GM12865 (cell line): ENCODE data around the gene CHRM2.
"Not testable (repeated sequence)": the region's sequence is repeated elsewhere in the genome, so short reads cannot be mapped to it uniquely, and the experiment has no call there.

Source experiments
- DNase-seq: peaks from one replicate; pipeline ENCODE4 v3.0.0; 2010; ENCODE audit warnings: low read depth
- H3K4me3 ChIP-seq: 2 replicates; pipeline ENCODE4 v1.5.1; 2011; ENCODE audit warnings: mild to moderate bottlenecking, low read depth, low read length, control low read depth
- CTCF ChIP-seq: IDR thresholded peaks from 2 replicates; pipeline ENCODE4 v1.5.1; 2011; ENCODE audit warnings: low read length, control low read depth, low read depth, inconsistent platforms; ENCODE audit not compliant: insufficient read depth; ENCODE audit errors: missing control alignments

The CHRM2 gene

DNA sequence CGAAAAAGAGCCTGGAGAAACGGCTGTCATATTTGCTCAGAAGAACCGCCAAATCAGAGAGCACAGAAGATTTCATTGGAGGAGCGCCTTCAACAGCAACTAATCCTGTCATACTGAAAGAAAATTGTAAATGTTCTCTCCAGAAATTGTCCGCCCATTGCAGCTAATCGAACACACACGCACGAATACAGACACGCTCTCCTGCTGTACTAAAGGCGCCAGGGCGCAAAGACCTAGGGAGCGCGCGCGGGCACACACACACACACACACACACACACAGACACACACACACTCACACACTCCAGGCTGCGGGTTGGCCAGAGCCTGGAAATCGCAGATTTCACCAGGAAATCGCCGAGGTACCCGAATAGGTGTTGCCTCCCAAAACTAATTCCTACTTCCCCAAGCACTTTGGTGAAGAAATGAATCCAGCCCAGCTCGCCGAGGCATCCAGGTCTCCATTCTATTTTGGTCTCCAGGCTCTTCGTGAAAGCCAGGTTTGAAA, at the start of gene CHRM2:
Gene CHRM2, plus strand, starts transcription at position 157 of the 505 bp plus-strand sequence. CDS start 146,214 bp downstream, outside the sequence.
- DNase-seq, result no peak
- no peak within 1 kb of the TSS for H3K4me3 ChIP-seq
- TF ChIP-seq CTCF, result no peak

DNA sequence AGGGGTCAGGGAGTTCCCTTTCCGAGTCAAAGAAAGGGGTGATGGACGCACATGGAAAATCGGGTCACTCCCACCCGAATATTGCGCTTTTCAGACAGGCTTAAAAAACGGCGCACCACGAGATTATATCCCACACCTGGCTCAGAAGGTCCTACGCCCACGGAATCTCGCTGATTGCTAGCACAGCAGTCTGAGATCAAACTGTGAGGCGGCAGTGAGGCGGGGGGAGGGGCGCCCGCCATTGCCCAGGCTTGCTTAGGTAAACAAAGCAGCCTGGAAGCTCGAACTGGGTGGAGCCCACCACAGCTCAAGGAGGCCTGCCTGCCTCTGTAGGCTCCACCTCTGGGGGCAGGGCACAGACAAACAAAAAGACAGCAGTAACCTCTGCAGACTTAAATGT, 37.1 kb upstream of the CHRM2 start:
- not testable (repeated sequence) for DNase-seq

DNA sequence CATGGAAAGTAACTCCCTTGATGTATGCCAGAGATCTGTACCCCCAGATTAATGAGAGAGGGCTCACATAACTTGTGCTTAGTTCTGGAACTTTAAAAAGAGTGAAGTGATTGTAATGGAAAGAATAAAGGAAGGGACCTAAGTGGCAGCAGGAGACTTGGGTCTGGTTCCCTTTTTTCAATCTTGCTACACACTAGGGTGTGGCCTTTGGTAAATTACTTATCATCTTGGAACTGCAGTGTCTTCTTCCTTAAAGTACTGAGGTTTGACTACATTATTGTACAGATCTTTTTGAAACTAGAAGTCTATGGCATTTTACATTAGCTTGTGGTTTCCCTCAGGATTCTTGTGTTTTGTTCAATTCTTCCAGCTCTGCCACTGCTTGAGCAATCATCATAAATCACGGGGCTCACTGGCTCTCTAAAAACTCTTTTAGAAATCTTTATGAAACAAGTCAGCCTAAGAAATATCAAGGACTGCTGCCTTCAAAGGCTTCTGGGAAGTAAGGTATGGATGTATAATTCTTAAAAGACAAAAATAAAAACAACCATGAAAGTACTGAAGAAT, 22.5 kb upstream of the CHRM2 start:
- H3K4me3 ChIP-seq, result no peak overlapping the region
- no peak for DNase-seq
- no peak for TF ChIP-seq CTCF

More for the DNA sequence above, 37.1 kb upstream of the CHRM2 start:
- H3K4me3 ChIP-seq, result not testable (repeated sequence)

GRCh38 chr7:136847858-136848257, 20.6 kb upstream of the CHRM2 start:
- H3K4me3 ChIP-seq, result no peak overlapping the region
- TF ChIP-seq CTCF, result no peak
- DNase-seq, result no peak

GRCh38 chr7:136853654-136854053, 14.8 kb upstream of the CHRM2 start:
- H3K4me3 ChIP-seq, result no peak overlapping the region
- DNase-seq, result no peak
- TF ChIP-seq CTCF, result no peak

DNA sequence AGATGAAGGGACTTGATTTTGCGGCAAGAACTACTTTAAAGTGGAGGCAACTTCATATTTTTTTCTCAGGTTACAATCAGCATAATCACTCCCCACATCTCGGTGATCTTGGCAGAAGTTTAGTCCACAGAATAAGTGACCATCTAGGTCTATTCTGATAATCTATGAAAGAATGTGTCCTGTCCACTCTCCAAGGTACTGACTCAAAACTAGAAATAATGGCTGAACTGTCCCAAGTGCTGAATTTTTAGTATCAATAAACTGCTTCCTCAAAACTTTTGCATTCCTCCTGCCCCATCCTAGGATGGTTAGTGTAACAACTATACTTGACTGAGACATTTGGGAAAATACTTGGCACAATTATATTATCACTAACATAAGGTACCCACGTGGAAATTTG, 10.9 kb upstream of the CHRM2 start:
- DNase-seq, result no peak
- no peak overlapping the region for H3K4me3 ChIP-seq
- TF ChIP-seq CTCF, result no peak

GRCh38 chr7:136859803-136860202, 8.6 kb upstream of the CHRM2 start:
- no peak overlapping the region for H3K4me3 ChIP-seq
- no peak for TF ChIP-seq CTCF
- no peak for DNase-seq
